IMR-90 (cell line): ENCODE data around the gene ZNF521. TPM values are rescaled to one million over a fixed set of nuclear protein-coding genes. Genes with fewer than 3 reads are reported as not detected.

Experiments used
- ATAC-seq: fragments of 200-7000 bp; cut with Tn5 transposase; 2 replicates; pipeline ENCODE4 v1.9.1; 2020; ENCODE audit warnings: low read depth, mild to moderate bottlenecking, moderate library complexity
- BruUV-seq: library from RNA; stranded (reverse); fragments of 400-500 nt; replicated peaks from 2 replicates; lab custom pipeline; 2021; lab: Mats Ljungman, UMichigan
- CTCF ChIA-PET: fragments of 300-600 bp; formaldehyde crosslinking; extraction: SDS; loops from one replicate; lab custom pipeline; 2021; ENCODE audit warnings: antibody characterized with exemption; lab: Yijun Ruan, JAX
- POLR2A ChIA-PET: fragments of 300-600 bp; sonication (Branson Sonifier 250); formaldehyde crosslinking; loops from one replicate; lab custom pipeline; 2022; ENCODE audit warnings: antibody characterized with exemption; ENCODE audit not compliant: unreplicated experiment; lab: Charles Lee
- DNase-seq: peaks from one replicate; pipeline ENCODE4 v3.0.0; 2013
- H2AFZ ChIP-seq: replicated peaks from 2 replicates; pipeline ENCODE3; 2013; ENCODE audit warnings: low read length, mild to moderate bottlenecking; ENCODE audit not compliant: poor library complexity
- H2AK5ac ChIP-seq: 2 replicates; pipeline ENCODE4 v1.6.1; 2013; ENCODE audit warnings: low read depth, low read length, inconsistent platforms
- H2AK9ac ChIP-seq: replicated peaks from 2 replicates; pipeline ENCODE3; 2013; ENCODE audit warnings: mild to moderate bottlenecking, low read depth, low read length, moderate library complexity; ENCODE audit not compliant: poor library complexity
- H2BK120ac ChIP-seq: 2 replicates; pipeline ENCODE4 v1.6.1; 2013; ENCODE audit warnings: low read depth, low read length, inconsistent platforms
- H2BK15ac ChIP-seq: 3 replicates; pipeline ENCODE4 v1.6.1; 2013; ENCODE audit warnings: low read depth, low read length, inconsistent platforms
- H2BK20ac ChIP-seq: 2 replicates; pipeline ENCODE4 v1.6.1; 2013; ENCODE audit warnings: low read depth, mild to moderate bottlenecking, inconsistent platforms, low read length, moderate library complexity
- H2BK5ac ChIP-seq: 2 replicates; pipeline ENCODE4 v1.6.1; 2013; ENCODE audit warnings: mild to moderate bottlenecking, low read depth, low read length, inconsistent platforms; ENCODE audit not compliant: poor library complexity, severe bottlenecking
- H3K14ac ChIP-seq: replicated peaks from 2 replicates; pipeline ENCODE4 v1.6.1; 2013; ENCODE audit warnings: low read depth, low read length, inconsistent platforms
- H3K18ac ChIP-seq: 2 replicates; pipeline ENCODE4 v1.6.1; 2013; ENCODE audit warnings: low read depth, low read length, control low read depth
- H3K23ac ChIP-seq: 2 replicates; pipeline ENCODE4 v1.6.1; 2013; ENCODE audit warnings: low read depth, low read length, inconsistent platforms
- H3K27ac ChIP-seq: 2 replicates; pipeline ENCODE4 v1.5.1; 2013; ENCODE audit warnings: mild to moderate bottlenecking, control low read depth, low read length; ENCODE audit not compliant: insufficient read depth
- H3K27me3 ChIP-seq: 2 replicates; pipeline ENCODE4 v1.6.1; 2013; ENCODE audit warnings: low read length; ENCODE audit not compliant: control insufficient read depth, insufficient read depth
- H3K36me3 ChIP-seq: 2 replicates; pipeline ENCODE4 v1.6.1; 2013; ENCODE audit warnings: low read length, mixed read lengths; ENCODE audit not compliant: control insufficient read depth, insufficient read depth
- H3K4ac ChIP-seq: 2 replicates; pipeline ENCODE4 v1.6.1; 2013; ENCODE audit warnings: low read depth, low read length, inconsistent platforms
- H3K4me1 ChIP-seq: 2 replicates; pipeline ENCODE4 v1.6.1; 2013; ENCODE audit warnings: low read length, mixed read lengths; ENCODE audit not compliant: control insufficient read depth, insufficient read depth
- H3K4me2 ChIP-seq: 2 replicates; pipeline ENCODE4 v1.6.1; 2013; ENCODE audit warnings: low read depth, mild to moderate bottlenecking, control low read depth, low read length, moderate library complexity
- H3K4me3 ChIP-seq: 2 replicates; pipeline ENCODE4 v1.5.1; 2013; ENCODE audit warnings: low read depth, mild to moderate bottlenecking, control low read depth, low read length, moderate library complexity; ENCODE audit not compliant: insufficient read depth
- H3K56ac ChIP-seq: 2 replicates; pipeline ENCODE4 v1.6.1; 2013; ENCODE audit warnings: low read length, inconsistent platforms; ENCODE audit not compliant: insufficient read depth; ENCODE audit errors: extremely low read depth
- H3K79me1 ChIP-seq, 2 experiments: 2 replicates each; pipeline ENCODE4 v1.6.1; 2013; ENCODE audit warnings: low read length in 2 of 2, inconsistent platforms in 1 of 2, low read depth in 1 of 2
- H3K9ac ChIP-seq: 2 replicates; pipeline ENCODE4 v1.6.1; 2013; ENCODE audit warnings: low read depth, low read length, control low read depth
- H3K9me1 ChIP-seq: 2 replicates; pipeline ENCODE4 v1.6.1; 2013; ENCODE audit warnings: low read length, inconsistent platforms; ENCODE audit not compliant: insufficient read depth
- H3K9me3 ChIP-seq: 2 replicates; pipeline ENCODE4 v1.6.1; 2013; ENCODE audit warnings: low read length; ENCODE audit not compliant: control insufficient read depth, insufficient read depth
- H4K20me1 ChIP-seq: 2 replicates; pipeline ENCODE4 v1.6.1; 2013; ENCODE audit warnings: low read length, inconsistent platforms; ENCODE audit not compliant: insufficient read depth
- H4K5ac ChIP-seq: 2 replicates; pipeline ENCODE4 v1.6.1; 2013; ENCODE audit warnings: mild to moderate bottlenecking, low read depth, low read length, control low read depth
- H4K8ac ChIP-seq, 2 experiments: 2 replicates each; pipeline ENCODE4 v1.6.1; 2013; ENCODE audit warnings: low read depth in 2 of 2, low read length in 2 of 2, control low read depth in 1 of 2, inconsistent platforms in 1 of 2
- H4K91ac ChIP-seq: 2 replicates; pipeline ENCODE4 v1.6.1; 2013; ENCODE audit warnings: low read depth, low read length, inconsistent platforms; ENCODE audit not compliant: insufficient read depth
- NFE2L2 ChIP-seq: fragments of 150-350 bp; IDR thresholded peaks from 2 replicates; pipeline ENCODE4 v1.6.1; 2016; ENCODE audit warnings: low read depth, mild to moderate bottlenecking, low read length
- WGBS, 2 experiments: methylation state at CpG; one replicate each; pipeline versions ENCODE4 v1.1.5 to v1.1.7; 2013; ENCODE audit warnings: missing lambda C conversion rate in 2 of 2; ENCODE audit not compliant: insufficient read length in 1 of 2; ENCODE audit errors: extremely low coverage in 2 of 2; 5-methylcytosine and 5-hydroxymethylcytosine counted together
- dilution Hi-C: fragments of 300-500 bp; cut with HindIII; formaldehyde crosslinking; loops from one replicate; pipeline ENCODE4 v1.14.3; 2018; ENCODE audit warnings: low sequenced_read_pairs; ENCODE audit not compliant: unreplicated experiment
- in situ Hi-C: fragments of 300-500 bp; cut with MboI; formaldehyde crosslinking; loops from 3 replicates; pipeline ENCODE4 v1.14.3; 2019; ENCODE audit warnings: low sequenced_read_pairs, inconsistent platforms, mixed read lengths
- intact Hi-C: fragments of 100-400 bp; cut with micrococcal nuclease; formaldehyde crosslinking; loops from 2 replicates; pipeline ENCODE4 v1.10.0; 2022
- polyA plus RNA-seq, 3 experiments: library from polyadenylated mRNA; depleted of rRNA; stranded (reverse); fragments of >200 nt; gene quantifications; 2 replicates each; pipeline ENCODE4 v1.2.3, GENCODE V29; 2012; ENCODE audit warnings: low replicate concordance in 1 of 3
- total RNA-seq: library from RNA; depleted of rRNA; stranded (reverse); fragments of >200 nt; gene quantifications from 2 replicates; pipeline ENCODE4 v1.2.3, GENCODE V29; 2012
- TF ChIP-seq, protein P1 (sequence below): fragments of 150-350 bp; IDR thresholded peaks from 2 replicates; pipeline ENCODE4 v1.6.1; 2016; ENCODE audit warnings: low read depth, mild to moderate bottlenecking, low read length, moderate library complexity, borderline replicate concordance

The ZNF521 gene
- total and polyA plus RNA-seq, 2 of the 4 experiments (the other 2 are of a cell fraction): 21.5 to 59.3 TPM

DNA sequence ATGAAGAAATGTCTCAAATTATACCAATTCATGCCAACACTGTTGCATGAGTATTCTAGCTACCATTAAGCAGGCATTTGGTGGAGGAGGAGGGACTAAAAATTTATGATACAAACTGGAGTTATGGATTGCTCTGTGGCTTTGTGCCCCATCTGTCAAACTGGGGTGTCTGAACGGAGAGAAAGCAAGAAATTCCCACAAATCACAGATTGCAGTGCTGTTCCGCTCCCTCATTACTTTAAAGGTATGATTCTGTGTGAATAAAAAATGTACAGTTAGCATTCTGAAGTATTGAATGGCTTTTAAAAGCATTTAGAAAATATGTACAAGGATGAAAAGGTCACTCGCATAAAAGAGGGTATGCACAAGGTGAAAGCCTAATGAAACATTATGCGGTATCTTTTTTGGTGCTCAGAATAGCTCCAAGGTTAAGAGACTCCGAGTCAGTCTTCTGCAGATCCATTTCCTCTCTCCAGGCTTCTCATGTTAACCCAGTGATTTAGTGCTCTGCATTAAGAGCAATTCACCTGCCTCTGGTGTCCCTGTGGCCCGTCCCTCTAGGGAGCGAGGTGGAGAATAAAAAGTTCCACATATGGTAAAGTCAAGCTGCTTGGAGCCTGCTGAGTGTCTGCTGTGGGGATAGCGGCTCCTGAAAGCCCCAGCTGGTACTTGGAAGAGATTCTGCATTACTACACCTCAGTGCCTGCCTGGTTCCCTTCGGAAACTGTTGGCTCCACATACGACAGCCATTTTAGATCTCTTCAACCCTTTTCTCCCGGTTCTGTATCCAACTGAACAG, 184.2 kb downstream of the ZNF521 start:
- WGBS, 2 experiments: 100% methylated on average over 1 of the region's 11 CpGs; no CpG with 5 or more reads in 1 of the 2 experiments
- no TSS peak for BruUV-seq
- no peak overlapping the region for H2AFZ ChIP-seq

More for the DNA sequence above, 184.2 kb downstream of the ZNF521 start:
- Histone ChIP-seq H3K18ac (peak overlapping the region; percentile 49; the same call in 1 of the 2 replicates), H3K9ac (no peak overlapping the region), H2BK20ac (peak overlapping the region; percentile 46), H2BK120ac (peak overlapping the region; percentile 27), H3K79me1 (peaks cover 0 to 13% of the 10 kb centered on the region in 2 experiments), H3K9me3 (no peaks in the 10 kb centered on the region), H3K4me3 (no peak overlapping the region), H3K4me1 (peaks cover 16% of the 10 kb centered on the region), H4K20me1 (no peaks in the 10 kb centered on the region), H3K9me1 (peaks cover 7% of the 10 kb centered on the region; the same call in 1 of the 2 replicates), H3K56ac (no peak overlapping the region), H3K36me3 (peaks cover 3% of the 10 kb centered on the region; the same call in 1 of the 2 replicates), H3K4me2 (no peak overlapping the region), H3K4ac (peak overlapping the region; percentile 33), H4K5ac (no peak overlapping the region; the same call in 1 of the 2 replicates), H3K14ac (0 out of 2 replicates have a peak overlapping the region, but pooled peaks have one; percentile 29), H2AK5ac (no peak overlapping the region), H3K27me3 (no peaks in the 10 kb centered on the region), H2AK9ac (peak overlapping the region; percentile 0), H2BK5ac (no peak overlapping the region), H2BK15ac (no peak overlapping the region), H4K91ac (no peak overlapping the region), H3K27ac (no peak overlapping the region), H3K23ac (no peak overlapping the region), H4K8ac (no peak overlapping the region)
- in situ Hi-C loops (no loop called here), intact Hi-C loops (loop anchor here (5.0 kb wide), 1 partner anchor 294 kb away; no protein-coding TSS in a partner anchor), dilution Hi-C loops (no loop called here)
- ATAC-seq (no peak), DNase-seq (no peak)
- POLR2A ChIA-PET: no interaction called here
- CTCF ChIA-PET: no interaction called here
- no peak for TF ChIP-seq NFE2L2
- TF ChIP-seq, protein P1, sequence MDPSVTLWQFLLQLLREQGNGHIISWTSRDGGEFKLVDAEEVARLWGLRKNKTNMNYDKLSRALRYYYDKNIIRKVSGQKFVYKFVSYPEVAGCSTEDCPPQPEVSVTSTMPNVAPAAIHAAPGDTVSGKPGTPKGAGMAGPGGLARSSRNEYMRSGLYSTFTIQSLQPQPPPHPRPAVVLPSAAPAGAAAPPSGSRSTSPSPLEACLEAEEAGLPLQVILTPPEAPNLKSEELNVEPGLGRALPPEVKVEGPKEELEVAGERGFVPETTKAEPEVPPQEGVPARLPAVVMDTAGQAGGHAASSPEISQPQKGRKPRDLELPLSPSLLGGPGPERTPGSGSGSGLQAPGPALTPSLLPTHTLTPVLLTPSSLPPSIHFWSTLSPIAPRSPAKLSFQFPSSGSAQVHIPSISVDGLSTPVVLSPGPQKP: no peak
